Memory B cell (primary cell): ENCODE data around the gene PLEKHM2.

Source experiments
- ATAC-seq: fragments of 150-1000 bp; cut with Tn5 transposase; 2 replicates; pipeline ENCODE4 v1.10.0; 2021; ENCODE audit warnings: low read depth, mild to moderate bottlenecking, moderate library complexity
- DNase-seq, 2 donors: peaks; one replicate each; pipeline ENCODE4 v3.0.0; 2022; ENCODE audit warnings: low spot score in 2 of 2
- H3K27ac Mint-ChIP-seq: one replicate; pipeline ENCODE4 v1.8.0; 2022; ENCODE audit warnings: mild to moderate bottlenecking, moderate library complexity, mixed read lengths
- H3K27me3 Mint-ChIP-seq: one replicate; pipeline ENCODE4 v1.8.0; 2022; ENCODE audit warnings: mixed read lengths
- H3K36me3 Mint-ChIP-seq: one replicate; pipeline ENCODE4 v1.8.0; 2022; ENCODE audit warnings: mild to moderate bottlenecking, mixed read lengths
- H3K4me1 Mint-ChIP-seq: one replicate; pipeline ENCODE4 v1.8.0; 2022; ENCODE audit warnings: mixed read lengths
- H3K4me3 Mint-ChIP-seq: one replicate; pipeline ENCODE4 v1.8.0; 2022; ENCODE audit warnings: mild to moderate bottlenecking, moderate library complexity, mixed read lengths
- H3K9me3 Mint-ChIP-seq: one replicate; pipeline ENCODE4 v1.8.0; 2022; ENCODE audit warnings: mixed read lengths

The PLEKHM2 gene

GRCh38 chr1:15719381-15720120 lies 35.4 kb downstream of the PLEKHM2 start:
- Mint-ChIP-seq H3K9me3 (no peaks in the 10 kb centered on the region), H3K36me3 (peaks cover 28% of the 10 kb centered on the region), H3K4me1 (peaks cover under 1% of the 10 kb centered on the region), H3K27me3 (no peaks in the 10 kb centered on the region), H3K4me3 (no peak overlapping the region), H3K27ac (peak overlapping the region; percentile 63)
- ATAC-seq, result no peak
- no peak for DNase-seq

- Mint-ChIP-seq H3K27ac (no peak overlapping the region), H3K27me3 (no peaks in the 10 kb centered on the region), H3K9me3 (no peaks in the 10 kb centered on the region), H3K36me3 (peaks cover 34% of the 10 kb centered on the region), H3K4me3 (no peak overlapping the region), H3K4me1 (no peaks in the 10 kb centered on the region)
- ATAC-seq (no peak), DNase-seq (no peak)
Measured at GRCh38 chr1:15720861-15721260, 36.7 kb downstream of the PLEKHM2 start.

- DNase-seq (no peak), ATAC-seq (no peak)
- no peaks in the 10 kb centered on the region for H3K9me3 Mint-ChIP-seq
- H3K27me3 Mint-ChIP-seq, result no peaks in the 10 kb centered on the region
- peaks cover 36% of the 10 kb centered on the region for H3K36me3 Mint-ChIP-seq
- no peaks in the 10 kb centered on the region for H3K4me1 Mint-ChIP-seq
- H3K27ac Mint-ChIP-seq, result no peak overlapping the region
- no peak overlapping the region for H3K4me3 Mint-ChIP-seq
Measured at GRCh38 chr1:15722411-15722810, 38.3 kb downstream of the PLEKHM2 start.

GRCh38 chr1:15722836-15723532 lies 38.9 kb downstream of the PLEKHM2 start:
- DNase-seq, result no peak
- no peaks in the 10 kb centered on the region for H3K4me1 Mint-ChIP-seq
- no peaks in the 10 kb centered on the region for H3K27me3 Mint-ChIP-seq
- ATAC-seq, result no peak
- H3K27ac Mint-ChIP-seq, result no peak overlapping the region
- no peaks in the 10 kb centered on the region for H3K9me3 Mint-ChIP-seq
- H3K36me3 Mint-ChIP-seq, result peaks cover 33% of the 10 kb centered on the region
- H3K4me3 Mint-ChIP-seq, result no peak overlapping the region

GRCh38 chr1:15723631-15724246 lies 39.6 kb downstream of the PLEKHM2 start:
- ATAC-seq (no peak), DNase-seq (peak in 1 of 2 donors; percentile 9)
- Mint-ChIP-seq H3K9me3 (no peaks in the 10 kb centered on the region), H3K36me3 (peaks cover 31% of the 10 kb centered on the region), H3K27me3 (no peaks in the 10 kb centered on the region), H3K4me3 (no peak overlapping the region), H3K27ac (peak overlapping the region; percentile 6), H3K4me1 (no peaks in the 10 kb centered on the region)

- H3K4me1 Mint-ChIP-seq, result no peaks in the 10 kb centered on the region
- peaks cover 28% of the 10 kb centered on the region for H3K36me3 Mint-ChIP-seq
- DNase-seq, result no peak
- no peaks in the 10 kb centered on the region for H3K9me3 Mint-ChIP-seq
- no peaks in the 10 kb centered on the region for H3K27me3 Mint-ChIP-seq
- H3K4me3 Mint-ChIP-seq, result no peak overlapping the region
- no peak for ATAC-seq
- H3K27ac Mint-ChIP-seq, result peak overlapping the region; percentile 70
Measured at GRCh38 chr1:15724949-15725880, 41.1 kb downstream of the PLEKHM2 start.

GRCh38 chr1:15726508-15726907 lies 42.4 kb downstream of the PLEKHM2 start:
- ATAC-seq (no peak), DNase-seq (no peak)
- no peaks in the 10 kb centered on the region for H3K4me1 Mint-ChIP-seq
- no peaks in the 10 kb centered on the region for H3K9me3 Mint-ChIP-seq
- no peaks in the 10 kb centered on the region for H3K27me3 Mint-ChIP-seq
- no peak overlapping the region for H3K4me3 Mint-ChIP-seq
- no peak overlapping the region for H3K27ac Mint-ChIP-seq
- peaks cover 23% of the 10 kb centered on the region for H3K36me3 Mint-ChIP-seq

- H3K27me3 Mint-ChIP-seq, result no peaks in the 10 kb centered on the region
- H3K36me3 Mint-ChIP-seq, result peaks cover 21% of the 10 kb centered on the region
- no peaks in the 10 kb centered on the region for H3K9me3 Mint-ChIP-seq
- DNase-seq (no peak), ATAC-seq (no peak)
- H3K4me3 Mint-ChIP-seq, result no peak overlapping the region
- peak overlapping the region; percentile 79 for H3K27ac Mint-ChIP-seq
- H3K4me1 Mint-ChIP-seq, result no peaks in the 10 kb centered on the region
Measured at GRCh38 chr1:15727021-15727420, 42.9 kb downstream of the PLEKHM2 start.

GRCh38 chr1:15727424-15727823 lies 43.3 kb downstream of the PLEKHM2 start:
- no peak overlapping the region for H3K4me3 Mint-ChIP-seq
- peaks cover 24% of the 10 kb centered on the region for H3K36me3 Mint-ChIP-seq
- H3K9me3 Mint-ChIP-seq, result no peaks in the 10 kb centered on the region
- DNase-seq (no peak), ATAC-seq (no peak)
- no peaks in the 10 kb centered on the region for H3K27me3 Mint-ChIP-seq
- H3K4me1 Mint-ChIP-seq, result no peaks in the 10 kb centered on the region
- H3K27ac Mint-ChIP-seq, result peak overlapping the region; percentile 79

- H3K4me3 Mint-ChIP-seq, result no peak overlapping the region
- ATAC-seq (no peak), DNase-seq (no peak)
- peaks cover 21% of the 10 kb centered on the region for H3K36me3 Mint-ChIP-seq
- no peaks in the 10 kb centered on the region for H3K27me3 Mint-ChIP-seq
- no peaks in the 10 kb centered on the region for H3K9me3 Mint-ChIP-seq
- peak overlapping the region; percentile 28 for H3K27ac Mint-ChIP-seq
- H3K4me1 Mint-ChIP-seq, result no peaks in the 10 kb centered on the region
Measured at GRCh38 chr1:15727866-15728534, 43.9 kb downstream of the PLEKHM2 start.

- no peak overlapping the region for H3K4me3 Mint-ChIP-seq
- no peaks in the 10 kb centered on the region for H3K27me3 Mint-ChIP-seq
- peaks cover 24% of the 10 kb centered on the region for H3K36me3 Mint-ChIP-seq
- H3K9me3 Mint-ChIP-seq, result no peaks in the 10 kb centered on the region
- no peak overlapping the region for H3K27ac Mint-ChIP-seq
- DNase-seq, result no peak
- ATAC-seq, result no peak
- H3K4me1 Mint-ChIP-seq, result no peaks in the 10 kb centered on the region
Measured at GRCh38 chr1:15728937-15729657, 45.0 kb downstream of the PLEKHM2 start.

GRCh38 chr1:15730423-15730822 lies 46.3 kb downstream of the PLEKHM2 start:
- Mint-ChIP-seq H3K9me3 (no peaks in the 10 kb centered on the region), H3K4me3 (no peak overlapping the region), H3K4me1 (no peaks in the 10 kb centered on the region), H3K36me3 (peaks cover 17% of the 10 kb centered on the region), H3K27me3 (no peaks in the 10 kb centered on the region), H3K27ac (no peak overlapping the region)
- DNase-seq (no peak), ATAC-seq (no peak)

- no peaks in the 10 kb centered on the region for H3K9me3 Mint-ChIP-seq
- no peak overlapping the region for H3K27ac Mint-ChIP-seq
- DNase-seq (no peak), ATAC-seq (no peak)
- no peak overlapping the region for H3K4me3 Mint-ChIP-seq
- H3K36me3 Mint-ChIP-seq, result peaks cover 17% of the 10 kb centered on the region
- H3K4me1 Mint-ChIP-seq, result no peaks in the 10 kb centered on the region
- H3K27me3 Mint-ChIP-seq, result no peaks in the 10 kb centered on the region
Measured at GRCh38 chr1:15730936-15731335, 46.8 kb downstream of the PLEKHM2 start.
